ENCODE measurements around the gene ANO7.

DNA sequence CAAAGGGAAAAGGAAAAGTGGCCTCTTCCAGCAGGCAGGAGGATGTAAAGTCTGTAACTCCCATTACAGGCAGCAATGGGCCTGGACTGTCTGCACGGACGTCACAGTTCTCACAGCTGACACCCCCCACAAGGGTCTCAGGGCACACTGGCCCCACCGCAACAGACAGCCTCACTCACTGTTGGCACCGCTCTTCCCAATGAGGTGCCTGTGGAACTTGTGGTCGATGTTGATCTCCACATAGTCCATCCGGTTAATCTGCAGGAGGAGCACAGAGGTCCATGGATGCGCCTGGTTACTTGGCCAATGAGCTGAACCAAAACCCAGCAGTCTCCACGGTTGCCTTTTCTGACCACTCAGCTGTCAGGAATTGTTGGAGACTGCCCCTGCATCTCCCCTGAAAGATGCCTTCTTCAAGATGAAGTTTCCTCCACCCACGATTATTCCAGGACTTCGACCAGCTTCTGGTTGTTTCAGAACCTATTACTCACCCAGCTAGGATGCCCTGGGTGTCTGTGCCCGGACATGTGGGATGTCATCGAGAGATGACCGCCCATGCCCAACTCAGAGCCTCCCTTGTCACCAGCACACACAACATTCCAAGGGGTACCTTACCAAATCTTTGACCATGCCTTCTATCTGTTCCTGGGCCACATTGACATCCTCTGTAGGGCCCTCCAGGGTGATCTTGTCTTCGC lies 64.5 kb downstream of the ANO7 start:
- no peak for TF ChIP-seq EZH2phosphoT487 (IDR thresholded peaks at IDR 0.05; ENCODE audit: low read depth)
- TF ChIP-seq, protein P1, sequence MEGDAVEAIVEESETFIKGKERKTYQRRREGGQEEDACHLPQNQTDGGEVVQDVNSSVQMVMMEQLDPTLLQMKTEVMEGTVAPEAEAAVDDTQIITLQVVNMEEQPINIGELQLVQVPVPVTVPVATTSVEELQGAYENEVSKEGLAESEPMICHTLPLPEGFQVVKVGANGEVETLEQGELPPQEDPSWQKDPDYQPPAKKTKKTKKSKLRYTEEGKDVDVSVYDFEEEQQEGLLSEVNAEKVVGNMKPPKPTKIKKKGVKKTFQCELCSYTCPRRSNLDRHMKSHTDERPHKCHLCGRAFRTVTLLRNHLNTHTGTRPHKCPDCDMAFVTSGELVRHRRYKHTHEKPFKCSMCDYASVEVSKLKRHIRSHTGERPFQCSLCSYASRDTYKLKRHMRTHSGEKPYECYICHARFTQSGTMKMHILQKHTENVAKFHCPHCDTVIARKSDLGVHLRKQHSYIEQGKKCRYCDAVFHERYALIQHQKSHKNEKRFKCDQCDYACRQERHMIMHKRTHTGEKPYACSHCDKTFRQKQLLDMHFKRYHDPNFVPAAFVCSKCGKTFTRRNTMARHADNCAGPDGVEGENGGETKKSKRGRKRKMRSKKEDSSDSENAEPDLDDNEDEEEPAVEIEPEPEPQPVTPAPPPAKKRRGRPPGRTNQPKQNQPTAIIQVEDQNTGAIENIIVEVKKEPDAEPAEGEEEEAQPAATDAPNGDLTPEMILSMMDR (IDR thresholded peaks at IDR 0.05; ENCODE audit: low read depth, low read length), result no peak

All from OCI-LY3 (cell line).